ENCODE measurements around the gene HLA-DMA. TPM values are rescaled to one million over a fixed set of nuclear protein-coding genes. Genes with fewer than 3 reads are reported as not detected.

The HLA-DMA gene
- total and polyA plus RNA-seq, 2 of the 8 experiments (the other 6 are each of a cell fraction or from before 2014, with no cell fraction given), result 13.3 to 23.1 TPM

DNA sequence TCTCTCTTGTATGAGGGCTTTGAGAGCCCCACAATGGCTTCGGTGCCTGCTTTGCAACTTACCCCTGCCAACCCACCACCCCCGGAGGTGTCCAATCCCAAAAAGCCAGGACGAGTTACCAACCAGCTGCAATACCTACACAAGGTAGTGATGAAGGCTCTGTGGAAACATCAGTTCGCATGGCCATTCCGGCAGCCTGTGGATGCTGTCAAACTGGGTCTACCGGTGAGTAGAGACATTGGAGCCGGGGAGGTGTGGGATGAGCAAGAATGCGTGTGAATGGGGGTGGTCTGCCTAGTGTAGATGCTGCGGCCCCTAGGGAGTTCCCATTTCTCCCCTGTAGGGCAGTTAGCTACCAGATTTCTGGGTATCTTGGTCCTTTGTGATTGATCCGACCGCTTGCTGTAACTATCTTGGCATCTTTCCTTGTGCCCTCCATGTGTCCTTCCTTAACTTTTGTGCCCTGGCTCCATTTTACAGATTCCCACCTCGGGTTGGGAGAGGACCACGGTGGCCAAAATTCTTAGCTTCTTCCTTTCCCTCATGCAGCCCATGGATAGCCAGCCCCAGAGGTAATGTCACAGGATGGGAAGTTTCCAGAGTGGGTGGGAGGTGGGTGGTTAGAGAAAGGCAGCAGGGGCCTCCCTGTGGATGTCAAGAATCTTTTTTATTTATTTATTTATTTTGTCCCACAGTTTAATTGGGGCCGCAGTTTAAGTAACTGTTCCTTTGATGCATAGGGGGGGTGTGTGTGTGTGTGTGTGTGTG is 21.8 kb upstream of the HLA-DMA start:
- WGBS, 2 experiments (ENCODE audit: extremely low coverage in 1 of 2, insufficient coverage in 1 of 2, insufficient read length in 1 of 2, insufficient replicate concordance in 2 of 2, low coverage in 1 of 2, low lambda C conversion rate in 2 of 2, missing lambda C conversion rate in 1 of 2), result 66% methylated on average over 14 of the region's 14 CpGs; no CpG with 5 or more reads in 1 of the 2 experiments
- Histone ChIP-seq H3K9ac (replicated peaks in 1 of 4; ENCODE audit: extremely low read depth in 1 of 4, low read depth in 3 of 4, low read length in 3 of 4) (peak overlapping the region in 1 of 4 experiments; percentile 58; a peak in 2 of 7 replicates), H3K56ac (replicated peaks; ENCODE audit: insufficient read length, low read depth, low read length) (no peak overlapping the region), H3K27ac (ENCODE audit: low read depth, low read length) (no peak overlapping the region), H3K27me3 (replicated peaks in 1 of 4; ENCODE audit: control insufficient read depth in 3 of 4, extremely low read depth in 1 of 4, insufficient read depth in 3 of 4, low read length in 3 of 4) (no peaks in the 10 kb centered on the region), H3K79me1 (ENCODE audit: low read depth, low read length) (peaks cover 11% of the 10 kb centered on the region), H3K4me2 (ENCODE audit: insufficient read depth in 1 of 2, low read depth in 2 of 2, low read length in 2 of 2) (peak overlapping the region; percentile 75 to 88), H3K23me2 (ENCODE audit: low read depth, low read length) (peaks cover 19% of the 10 kb centered on the region), H4K20me1 (replicated peaks in 1 of 2; ENCODE audit: control insufficient read depth in 1 of 2, insufficient read depth in 2 of 2, low read length in 2 of 2) (peaks cover 57 to 61% of the 10 kb centered on the region in 2 experiments), H3K4me3 (ENCODE audit: extremely low read depth in 1 of 4, insufficient read depth in 2 of 4, low read depth in 3 of 4, low read length in 4 of 4) (peak overlapping the region; percentile 90 to 99 (median 98)), H2AFZ (ENCODE audit: low read length) (no peak overlapping the region), H2BK15ac (ENCODE audit: low read length) (no peak overlapping the region), H2BK12ac (ENCODE audit: low read depth, low read length) (no peak overlapping the region), H2BK20ac (ENCODE audit: low read length) (no peak overlapping the region), H4K8ac (ENCODE audit: extremely low read depth, insufficient read depth, low read length) (no peak overlapping the region; the same call in 1 of the 2 replicates), H3K4me1 (replicated peaks in 1 of 4; ENCODE audit: control insufficient read depth in 3 of 4, insufficient read depth in 4 of 4, low read length in 3 of 4) (peaks cover 0 to 11% (median 6%) of the 10 kb centered on the region in 4 experiments; a peak in 5 of 7 replicates), H4K5ac (ENCODE audit: insufficient read length, low read depth, low read length) (no peak overlapping the region), H3K14ac (ENCODE audit: insufficient read length) (no peak overlapping the region), H4K91ac (replicated peaks; ENCODE audit: insufficient read length, low read length) (no peak overlapping the region), H3K9me3 (ENCODE audit: insufficient read depth in 2 of 2, low read depth in 1 of 2, low read length in 1 of 2) (no peaks in the 10 kb centered on the region; a peak in 2 of 4 replicates), H3K36me3 (ENCODE audit: control insufficient read depth in 2 of 4, insufficient read depth in 4 of 4, low read length in 3 of 4) (peaks cover 51 to 77% (median 64%) of the 10 kb centered on the region in 4 experiments), H3K23ac (ENCODE audit: insufficient read length) (no peak overlapping the region), H2BK5ac (ENCODE audit: low read depth, low read length) (no peak overlapping the region), H2AK5ac (ENCODE audit: low read depth, low read length) (no peak overlapping the region), H2BK120ac (replicated peaks; ENCODE audit: low read depth, low read length) (no peak overlapping the region), H3K79me2 (ENCODE audit: control insufficient read depth in 1 of 2, insufficient read depth in 2 of 2, low read length in 2 of 2) (peaks cover 44 to 85% of the 10 kb centered on the region in 2 experiments), H3K4ac (replicated peaks; ENCODE audit: insufficient read length, low read depth, low read length) (no peak overlapping the region), H3K18ac (ENCODE audit: extremely low read depth, low read length) (no peak overlapping the region)
- ChIA-PET CTCF (ENCODE audit: partially characterized antibody) (interaction anchor here (0.7 to 14.6 kb wide), 6 partner anchors 8 to 149 kb away, joined by 3 to 110 read pairs (median 4); no protein-coding TSS in a partner anchor), POLR2A (ENCODE audit: partially characterized antibody) (interaction anchor here (0.9 to 33.3 kb wide), 14 partner anchors 5 to 296 kb away, joined by 3 to 1158 read pairs (median 4); partner anchors contain the start of genes BRD2, HLA-DMA, RPS18 and VPS52)
- FAIRE-seq (no peak), DNase-seq (ENCODE audit: low read depth in 1 of 2, low spot score in 2 of 2) (no peak)
- TF ChIP-seq SIRT6 (IDR thresholded peaks at IDR 0.05; ENCODE audit: low read length) (no peak), SP1 (IDR thresholded peaks at IDR 0.05; ENCODE audit: low read depth, low read length) (no peak), NANOG (IDR thresholded peaks at IDR 0.05; ENCODE audit: insufficient read depth, low read depth, low read length, poor library complexity, severe bottlenecking) (no peak), SIN3A (conservative IDR thresholded peaks at IDR 0.05 in 1 of 2, IDR thresholded peaks at IDR 0.05 in 1 of 2; ENCODE audit: low read depth in 1 of 2, low read length in 2 of 2) (peak; percentile 27 to 50; a peak in 1 of 4 replicates), SAP30 (IDR thresholded peaks at IDR 0.05; ENCODE audit: insufficient read depth, insufficient replicate concordance, low read length) (no peak), RAD21 (IDR thresholded peaks at IDR 0.05 in 1 of 2, conservative IDR thresholded peaks at IDR 0.05 in 1 of 2; ENCODE audit: low read depth in 2 of 2, low read length in 2 of 2) (no peak), POLR2A (IDR thresholded peaks at IDR 0.05; ENCODE audit: control extremely low read depth in 1 of 2, low read depth in 2 of 2, low read length in 2 of 2) (peak in 1 of 2 experiments; percentile 77; a peak in 2 of 3 replicates)
- TF ChIP-seq, protein P1, sequence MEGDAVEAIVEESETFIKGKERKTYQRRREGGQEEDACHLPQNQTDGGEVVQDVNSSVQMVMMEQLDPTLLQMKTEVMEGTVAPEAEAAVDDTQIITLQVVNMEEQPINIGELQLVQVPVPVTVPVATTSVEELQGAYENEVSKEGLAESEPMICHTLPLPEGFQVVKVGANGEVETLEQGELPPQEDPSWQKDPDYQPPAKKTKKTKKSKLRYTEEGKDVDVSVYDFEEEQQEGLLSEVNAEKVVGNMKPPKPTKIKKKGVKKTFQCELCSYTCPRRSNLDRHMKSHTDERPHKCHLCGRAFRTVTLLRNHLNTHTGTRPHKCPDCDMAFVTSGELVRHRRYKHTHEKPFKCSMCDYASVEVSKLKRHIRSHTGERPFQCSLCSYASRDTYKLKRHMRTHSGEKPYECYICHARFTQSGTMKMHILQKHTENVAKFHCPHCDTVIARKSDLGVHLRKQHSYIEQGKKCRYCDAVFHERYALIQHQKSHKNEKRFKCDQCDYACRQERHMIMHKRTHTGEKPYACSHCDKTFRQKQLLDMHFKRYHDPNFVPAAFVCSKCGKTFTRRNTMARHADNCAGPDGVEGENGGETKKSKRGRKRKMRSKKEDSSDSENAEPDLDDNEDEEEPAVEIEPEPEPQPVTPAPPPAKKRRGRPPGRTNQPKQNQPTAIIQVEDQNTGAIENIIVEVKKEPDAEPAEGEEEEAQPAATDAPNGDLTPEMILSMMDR (IDR thresholded peaks at IDR 0.05; ENCODE audit: control extremely low read depth in 1 of 3, insufficient read depth in 1 of 3, low read depth in 1 of 3, low read length in 3 of 3), result no peak

Measured in H1 (cell line).